HG03575 (cell line): ENCODE data around the gene RAP2A.

Experiments
- ATAC-seq: cut with Tn5 transposase; IDR thresholded peaks from one replicate; pipeline ENCODE4 v1.9.1; 2021; ENCODE audit not compliant: unreplicated experiment, insufficient number of reproducible peaks, low FRiP score; ENCODE audit errors: extremely low read depth

Gene RAP2A

DNA sequence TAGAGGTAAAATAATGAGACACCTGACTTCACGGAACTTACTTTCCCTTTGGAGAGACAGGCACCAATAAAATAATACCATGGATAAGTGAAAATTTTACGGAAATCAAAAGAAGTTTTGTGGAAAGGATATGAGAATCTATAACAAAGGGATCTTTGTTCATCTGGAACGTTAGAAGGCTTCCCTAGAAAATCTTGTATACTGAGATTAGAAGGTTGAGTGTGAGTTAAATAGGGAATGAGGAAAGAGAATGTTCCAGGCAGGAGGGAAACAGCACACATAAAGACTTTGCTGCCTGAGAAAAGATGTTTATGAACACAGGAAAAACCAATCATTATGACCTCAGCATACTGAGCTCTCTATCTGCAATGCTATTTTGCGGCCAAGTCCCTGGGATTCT, 19.6 kb upstream of the RAP2A start:
- ATAC-seq = no peak

DNA sequence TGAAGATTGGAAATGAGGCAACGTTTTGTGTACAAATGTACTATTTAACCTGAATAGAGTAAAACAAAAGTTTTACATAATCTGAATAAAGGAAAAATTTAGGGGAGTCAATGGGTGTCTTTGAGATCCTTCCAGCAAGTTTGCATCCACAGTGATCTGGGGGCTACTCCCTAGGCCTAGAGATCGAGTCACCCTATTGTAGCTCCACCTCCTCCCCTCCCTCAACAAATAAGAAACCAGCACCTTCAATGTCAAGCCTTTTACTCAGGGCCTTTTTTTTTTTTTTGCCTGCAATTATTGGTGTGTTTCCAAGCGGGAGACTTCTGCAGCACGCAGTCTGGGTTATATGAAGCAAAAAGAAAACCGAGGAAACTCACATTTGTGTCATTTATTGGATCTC, 16.3 kb upstream of the RAP2A start:
- ATAC-seq = no peak

GRCh38 chr13:97422118-97423054, 11.6 kb upstream of the RAP2A start:
- ATAC-seq = no peak

DNA sequence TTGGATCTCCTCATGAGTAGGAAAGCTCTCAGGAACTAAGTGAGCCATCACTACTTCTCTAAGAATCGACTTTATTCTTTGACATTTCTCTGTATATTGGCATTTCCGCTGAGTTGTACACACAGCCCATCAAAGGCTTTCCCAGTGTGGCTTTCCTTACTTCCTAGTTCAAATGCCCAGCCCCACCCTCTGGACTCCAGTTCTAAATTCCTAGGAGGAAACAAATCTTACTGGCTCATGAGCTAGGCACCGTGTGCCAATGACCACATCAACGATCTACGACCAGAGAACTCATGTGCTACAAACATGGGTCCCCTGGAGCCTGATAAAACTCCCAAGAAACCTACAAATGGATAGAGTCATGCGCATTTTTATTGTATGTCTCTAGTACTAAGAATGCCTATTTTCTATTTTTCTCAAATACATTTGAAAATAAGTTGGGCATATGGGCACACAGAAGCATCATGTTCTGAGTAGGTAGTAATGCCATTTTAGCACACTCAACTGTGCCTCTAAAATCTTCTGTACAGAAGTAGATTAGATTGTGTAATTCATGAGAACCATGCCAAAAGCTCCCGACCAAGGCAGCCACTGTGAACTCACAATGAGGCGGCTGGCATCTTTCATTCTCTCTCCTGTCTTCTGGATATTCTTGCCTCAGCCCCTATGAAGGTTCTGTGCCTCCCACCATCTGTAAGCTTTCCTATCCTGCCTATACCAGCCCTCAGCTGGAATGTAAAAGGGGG, 10.5 kb upstream of the RAP2A start:
- no peak for ATAC-seq

DNA sequence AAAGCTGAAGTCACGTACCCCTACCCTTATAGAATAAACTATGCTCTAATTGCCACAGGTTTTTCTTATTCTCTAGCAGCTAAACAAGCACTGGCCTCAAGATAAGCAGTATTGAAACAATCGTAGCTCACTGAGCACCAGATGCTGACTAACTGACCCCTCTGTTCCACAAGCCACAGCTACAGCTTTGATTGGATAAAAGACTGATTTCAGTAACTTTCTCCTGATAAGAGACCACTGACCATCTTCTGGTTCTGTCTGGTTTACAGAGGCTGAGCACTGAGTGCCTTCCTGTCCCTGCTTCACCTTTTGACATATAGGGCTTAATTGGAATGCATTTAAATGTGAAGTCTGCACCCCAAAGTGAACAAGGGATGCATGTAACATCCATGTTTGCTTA, 8.4 kb upstream of the RAP2A start:
- ATAC-seq = no peak

GRCh38 chr13:97426695-97427094, 7.3 kb upstream of the RAP2A start:
- ATAC-seq = no peak

DNA sequence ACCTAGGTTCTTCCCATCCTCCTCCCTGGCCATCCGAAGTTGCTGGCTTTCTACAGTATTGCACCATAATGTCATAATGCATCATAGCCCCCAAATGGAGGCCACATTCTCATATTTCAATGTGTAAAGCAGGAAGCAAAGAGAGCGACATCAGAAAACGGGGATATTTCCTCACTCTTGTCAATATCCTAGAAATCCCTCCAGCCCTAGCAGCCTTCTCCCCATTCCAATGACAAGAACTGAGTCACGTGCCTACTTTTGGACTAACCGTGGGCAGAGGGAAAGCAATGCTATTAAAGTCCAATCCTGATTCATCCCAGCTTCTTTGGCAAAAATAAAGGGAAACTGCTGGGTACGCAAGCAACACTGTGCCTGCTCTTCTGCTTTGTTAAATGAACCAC, 4.3 kb upstream of the RAP2A start:
- no peak for ATAC-seq

DNA sequence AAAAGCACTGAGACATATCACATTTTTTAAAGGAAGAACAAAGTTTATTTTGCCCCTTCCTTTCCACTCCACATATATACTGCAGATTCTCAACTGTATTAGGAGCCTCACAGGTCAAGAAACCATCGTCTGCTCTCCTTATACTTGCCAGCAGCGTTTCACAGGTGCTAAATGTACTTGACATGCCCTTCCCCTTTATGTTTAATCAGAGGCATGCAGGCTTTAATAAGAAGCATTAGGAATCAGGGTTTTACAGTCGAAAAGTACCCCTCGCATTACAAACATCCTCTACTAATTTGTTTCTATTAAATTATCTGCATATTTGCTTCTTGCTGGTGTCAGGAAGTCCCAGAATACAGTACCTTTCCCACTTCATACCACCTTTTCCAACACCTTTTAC, 3.7 kb upstream of the RAP2A start:
- no peak for ATAC-seq

- ATAC-seq = no peak
These were observed 2.7 kb upstream of the RAP2A start for GRCh38 chr13:97431171-97431764.

DNA sequence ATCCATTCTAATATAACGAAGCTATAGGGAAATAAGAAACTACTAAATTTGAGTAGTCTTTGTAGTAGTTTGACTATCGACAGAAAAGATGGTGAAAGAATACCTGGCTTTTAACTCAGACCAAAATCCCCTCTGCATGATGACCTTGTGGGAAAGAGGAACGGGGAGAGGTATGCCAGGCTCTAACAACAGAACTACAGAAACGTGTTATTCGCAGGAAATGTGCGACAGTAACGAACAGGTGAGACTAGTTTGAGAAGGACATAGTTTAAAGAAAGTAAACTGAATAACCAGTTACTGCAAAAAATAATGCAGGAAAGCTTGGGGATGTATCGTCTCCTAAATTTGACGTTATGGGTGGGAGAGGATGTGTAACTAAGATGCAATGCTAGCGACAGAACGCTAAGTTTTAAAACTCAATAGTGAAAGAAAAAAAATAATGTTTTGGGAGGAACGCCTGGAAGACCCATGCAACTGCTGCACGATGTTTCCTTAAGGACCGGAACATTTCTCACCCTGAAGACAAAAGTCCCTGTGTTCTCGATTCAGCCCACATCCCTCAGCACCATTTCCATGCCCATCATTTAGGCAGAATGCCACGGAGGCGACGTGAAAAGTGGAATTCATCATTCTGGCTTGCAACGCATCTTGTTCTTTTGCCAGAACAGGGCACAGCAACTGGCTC, 1.6 kb upstream of the RAP2A start:
- ATAC-seq = no peak

DNA sequence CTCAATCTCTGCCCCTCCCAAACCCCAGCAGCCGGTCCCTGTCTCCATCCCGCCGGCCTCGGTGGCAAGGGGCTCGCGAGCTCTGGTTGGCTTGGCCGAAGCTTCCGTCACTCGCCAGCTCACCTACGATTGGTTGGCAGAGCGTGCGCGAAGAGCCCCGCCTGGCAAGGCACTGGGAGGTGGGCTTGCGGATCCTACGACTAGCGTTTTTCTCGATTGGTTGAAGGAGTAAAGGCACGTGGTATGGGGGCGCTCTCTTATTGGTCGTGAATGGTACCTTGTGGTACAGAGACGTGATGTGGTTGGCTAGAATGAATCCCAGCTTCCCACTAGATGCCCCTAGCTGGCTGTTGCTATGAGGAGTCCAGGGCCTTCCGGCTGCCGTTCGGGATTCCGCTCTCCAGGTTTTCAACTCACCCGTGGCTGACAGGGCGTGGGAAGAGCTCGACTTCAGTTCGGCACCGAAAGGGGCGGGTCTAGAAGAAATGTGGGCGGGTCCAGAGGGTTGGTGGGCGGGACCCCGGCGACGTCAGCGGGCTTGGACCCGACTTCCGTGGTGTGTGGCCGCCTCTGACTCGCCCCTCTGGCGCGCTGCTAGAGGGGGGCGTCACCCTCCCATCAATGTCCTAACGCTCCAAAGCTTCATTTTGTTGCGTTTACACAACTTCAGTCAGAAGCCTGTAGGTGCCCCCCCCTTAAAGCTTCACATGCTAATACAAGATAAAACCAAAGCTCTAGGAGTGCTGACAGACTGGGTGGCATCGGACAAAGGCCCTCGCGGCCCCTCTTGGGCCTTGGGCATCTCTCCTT, 847 bp upstream of the RAP2A start:
- ATAC-seq = peak; percentile 79

DNA sequence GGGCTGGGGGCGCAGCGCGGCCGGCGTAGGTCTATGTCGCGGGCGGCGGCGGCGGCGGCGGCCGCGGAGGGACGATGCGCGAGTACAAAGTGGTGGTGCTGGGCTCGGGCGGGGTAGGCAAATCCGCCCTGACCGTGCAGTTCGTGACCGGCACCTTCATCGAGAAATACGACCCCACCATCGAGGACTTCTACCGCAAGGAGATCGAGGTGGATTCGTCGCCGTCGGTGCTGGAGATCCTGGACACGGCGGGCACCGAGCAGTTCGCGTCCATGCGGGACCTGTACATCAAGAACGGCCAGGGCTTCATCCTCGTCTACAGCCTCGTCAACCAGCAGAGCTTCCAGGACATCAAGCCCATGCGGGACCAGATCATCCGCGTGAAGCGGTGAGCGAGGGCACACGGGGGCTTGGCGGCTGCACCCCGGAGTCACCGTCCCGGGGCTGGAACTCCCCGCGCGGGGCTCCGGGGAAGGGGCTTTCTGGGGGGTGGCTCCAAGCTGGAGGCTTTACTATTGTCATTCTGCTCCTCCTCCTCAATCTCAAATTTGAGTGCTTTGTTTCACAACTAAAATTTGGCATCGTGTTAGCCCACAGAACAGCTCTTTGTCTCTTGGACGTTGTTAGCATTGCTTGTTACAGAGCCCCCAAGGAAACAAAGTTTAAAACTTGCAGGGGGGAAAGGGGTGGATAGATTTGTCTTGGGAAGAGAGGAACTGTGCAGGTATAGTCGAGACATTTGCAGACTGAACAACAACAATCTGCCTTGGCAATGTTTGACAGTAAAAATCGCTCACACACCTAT, 630 bp downstream of the RAP2A start:
- ATAC-seq = no peak

DNA sequence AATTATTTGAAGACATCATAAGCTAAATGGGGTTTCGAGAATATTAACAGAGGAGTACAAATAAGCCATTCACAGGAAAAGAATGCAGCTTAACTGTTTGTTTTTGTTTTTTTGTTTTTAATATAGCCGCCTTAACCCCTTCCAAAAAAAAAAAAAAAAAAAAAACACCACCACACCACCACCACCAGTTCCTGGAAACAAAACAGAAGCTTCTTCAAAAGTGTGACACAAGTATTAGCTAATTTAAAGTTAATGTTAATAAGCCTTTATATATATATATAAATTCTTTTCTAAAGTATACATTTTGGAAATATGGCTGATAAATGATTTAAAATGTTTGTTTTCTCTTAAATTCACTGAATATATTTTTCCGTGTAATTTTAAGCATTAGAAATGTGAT, 1.4 kb downstream of the RAP2A start:
- ATAC-seq = no peak

GRCh38 chr13:97435794-97436193, 1.8 kb downstream of the RAP2A start:
- ATAC-seq = no peak

DNA sequence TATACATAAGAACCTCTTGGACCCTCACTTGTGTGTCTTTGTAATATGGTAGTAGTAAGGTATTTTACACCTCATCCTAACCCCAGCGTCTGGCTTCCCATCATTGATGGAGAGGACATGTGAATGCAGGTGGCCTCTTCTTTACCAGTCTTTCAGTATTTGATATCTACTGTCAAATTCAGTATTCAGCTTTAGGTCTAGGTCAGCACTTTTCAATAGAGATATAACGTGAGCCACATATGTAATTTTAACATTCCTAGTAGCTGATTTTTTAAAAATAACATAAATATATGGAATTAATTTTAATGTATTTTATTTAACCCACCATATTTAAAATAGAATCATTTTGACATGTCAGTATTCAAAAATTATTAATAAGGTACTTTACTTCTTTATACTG, 2.9 kb downstream of the RAP2A start:
- no peak for ATAC-seq

GRCh38 chr13:97437729-97438128, 3.8 kb downstream of the RAP2A start:
- no peak for ATAC-seq

- no peak for ATAC-seq
These were observed 5.1 kb downstream of the RAP2A start for GRCh38 chr13:97438856-97439595.
